HepG2 (cell line): Measurements from ENCODE around the gene CDKN3. TPM values are rescaled to one million over a fixed set of nuclear protein-coding genes. Genes with fewer than 3 reads are reported as not detected.

Source experiments
- ATAC-seq: fragments of 200-7000 bp; cut with Tn5 transposase; 3 replicates; pipeline ENCODE4 v1.9.1; 2020; ENCODE audit warnings: mild to moderate bottlenecking, moderate library complexity
- BruUV-seq: library from RNA; stranded (reverse); fragments of 400-500 nt; replicated peaks from 2 replicates; lab custom pipeline; 2021; lab: Mats Ljungman, UMichigan
- CTCF ChIA-PET: fragments of 300-600 bp; formaldehyde crosslinking; extraction: SDS; loops from one replicate; lab custom pipeline; 2021; ENCODE audit warnings: low total read pairs, inconsistent platforms, low intra/inter-chr PET ratio; lab: Yijun Ruan, JAX
- POLR2A ChIA-PET: fragments of 350-600 bp; sonication (Branson Sonifier 250); formaldehyde crosslinking; loops from one replicate; lab custom pipeline; 2020; ENCODE audit warnings: antibody characterized with exemption, inconsistent platforms; lab: Yijun Ruan, JAX
- DNase-seq: peaks from one replicate; pipeline ENCODE4 v3.0.0-alpha.2; 2015; ENCODE audit warnings: low spot score
- FAIRE-seq: peaks from 3 replicates; lab custom pipeline; 2011; peaks lifted over from hg19 to GRCh38; lab: Jason Lieb, UNC
- H2AFZ ChIP-seq: one replicate; pipeline ENCODE4 v1.6.1; 2011; ENCODE audit warnings: low read length, inconsistent platforms
- H3K27ac ChIP-seq: fragments of 300-600 bp; 3 replicates; pipeline ENCODE4 v1.8.0; 2011; ENCODE audit warnings: mixed run types, mild to moderate bottlenecking, mixed read lengths, low read length, inconsistent platforms; ENCODE audit not compliant: insufficient read depth; ENCODE audit errors: extremely low read length
- H3K27me3 ChIP-seq, 2 experiments: fragments of 200-600 bp in 1 of 2; 2 replicates in 1 of 2; 3 replicates in 1 of 2; pipeline versions ENCODE4 v1.6.0 to v1.8.0; 2011; ENCODE audit warnings: low read length in 2 of 2, mild to moderate bottlenecking in 2 of 2, moderate library complexity in 2 of 2, inconsistent platforms in 1 of 2; ENCODE audit not compliant: insufficient read depth in 2 of 2, control insufficient read depth in 1 of 2
- H3K36me3 ChIP-seq, 2 experiments: fragments of 200-600 bp in 1 of 2; replicated peaks in 1 of 2; 2 replicates in 1 of 2; 3 replicates in 1 of 2; pipeline versions ENCODE4 v1.5.1 to v1.8.0; 2011; ENCODE audit warnings: low read length in 2 of 2, inconsistent platforms in 1 of 2; ENCODE audit not compliant: insufficient read depth in 2 of 2, control insufficient read depth in 1 of 2
- H3K4me1 ChIP-seq: 2 replicates; pipeline ENCODE4 v1.5.1; 2012; ENCODE audit warnings: low read length, inconsistent platforms; ENCODE audit not compliant: insufficient read depth
- H3K4me2 ChIP-seq: 2 replicates; pipeline ENCODE4 v1.6.0; 2011; ENCODE audit warnings: low read depth, low read length, inconsistent platforms
- H3K4me3 ChIP-seq, 3 experiments: fragments of 200-600 bp in 1 of 3; sonication (generic), shearing (Covaris generic) in 1 of 3; replicated peaks in 1 of 3; 2 replicates each; pipeline ENCODE4 v1.5.1; 2011 to 2016; ENCODE audit warnings: low read length in 3 of 3, inconsistent platforms in 2 of 3, low read depth in 2 of 3, mild to moderate bottlenecking in 2 of 3, control low read depth in 1 of 3, mixed read lengths in 1 of 3; ENCODE audit not compliant: insufficient read depth in 1 of 3
- H3K79me2 ChIP-seq: one replicate; pipeline ENCODE4 v1.6.1; 2011; ENCODE audit warnings: low read length, inconsistent platforms; ENCODE audit not compliant: insufficient read depth
- H3K9ac ChIP-seq: 2 replicates; pipeline ENCODE4 v1.6.0; 2011; ENCODE audit warnings: mild to moderate bottlenecking, low read depth, low read length, inconsistent platforms; ENCODE audit not compliant: insufficient read depth
- H3K9me3 ChIP-seq: 2 replicates; pipeline ENCODE4 v1.5.1; 2012; ENCODE audit warnings: mild to moderate bottlenecking, low read length
- H4K20me1 ChIP-seq: 2 replicates; pipeline ENCODE4 v1.6.0; 2011; ENCODE audit warnings: inconsistent platforms, mild to moderate bottlenecking, low read length, moderate library complexity; ENCODE audit not compliant: insufficient read depth
- GMEB1 ChIP-seq: sonication (generic); formaldehyde crosslinking; IDR thresholded peaks from 2 replicates; pipeline ENCODE4 v1.5.1; 2020; ENCODE audit warnings: missing genetic modification reagents, mild to moderate bottlenecking, borderline replicate concordance
- KLF16 ChIP-seq, 2 experiments: sonication (generic) in 1 of 2; formaldehyde crosslinking in 1 of 2; IDR thresholded peaks; 2 replicates each; pipeline versions ENCODE4 v1.6.1 to v1.8.0; 2016 to 2023; ENCODE audit warnings: missing genetic modification reagents in 2 of 2, missing compliant biosample characterization in 1 of 2
- MIXL1 ChIP-seq: IDR thresholded peaks from 2 replicates; pipeline ENCODE4 v1.6.1; 2016
- MLX ChIP-seq: IDR thresholded peaks from 2 replicates; pipeline ENCODE4 v1.6.1; 2016
- SMAD9 ChIP-seq: sonication (generic); formaldehyde crosslinking; IDR thresholded peaks from 2 replicates; pipeline ENCODE4 v1.5.1; 2020; ENCODE audit warnings: mild to moderate bottlenecking, missing genetic modification reagents
- SMC3 ChIP-seq: IDR thresholded peaks from 2 replicates; pipeline ENCODE4 v1.6.1; 2011; ENCODE audit warnings: low read length, improper control_type of control experiment
- TBX2 ChIP-seq: sonication (generic); formaldehyde crosslinking; IDR thresholded peaks from 2 replicates; pipeline ENCODE4 v1.5.0; 2020; ENCODE audit warnings: missing genetic modification reagents, mild to moderate bottlenecking, borderline replicate concordance
- ZNF503 ChIP-seq: sonication (generic); formaldehyde crosslinking; IDR thresholded peaks from 2 replicates; pipeline ENCODE4 v1.4.0; 2020; ENCODE audit warnings: missing genetic modification reagents
- ZNF530 ChIP-seq: sonication (generic); formaldehyde crosslinking; IDR thresholded peaks from 2 replicates; pipeline ENCODE4 v1.5.0; 2020; ENCODE audit warnings: low read depth, mild to moderate bottlenecking, missing genetic modification reagents
- ZNF639 ChIP-seq: conservative IDR thresholded peaks from 2 replicates; pipeline ENCODE4 v1.6.1; 2018; ENCODE audit warnings: missing genetic modification reagents
- ZNF784 ChIP-seq: sonication (generic); formaldehyde crosslinking; IDR thresholded peaks from 2 replicates; pipeline ENCODE4 v1.5.1; 2020; ENCODE audit warnings: missing genetic modification reagents, mild to moderate bottlenecking, borderline replicate concordance
- WGBS: methylation state at CpG from one replicate; pipeline ENCODE4 v1.1.6; 2017; ENCODE audit warnings: low lambda C conversion rate; 5-methylcytosine and 5-hydroxymethylcytosine counted together
- in situ Hi-C: cut with HindIII; loops from 2 replicates; pipeline ENCODE4 v1.10.0; 2017; ENCODE audit warnings: low pct_unique_long_range_greater_than_20kb; ENCODE audit not compliant: extremely low pct_ligation_motif_present
- intact Hi-C: fragments of 100-400 bp; cut with micrococcal nuclease; formaldehyde crosslinking; loops from one replicate; pipeline ENCODE4 v1.10.0; 2022; ENCODE audit not compliant: unreplicated experiment
- polyA plus RNA-seq, 8 experiments: library from polyadenylated mRNA; depleted of rRNA in 3 of 8; stranded (reverse) in 7 of 8; unstranded in 1 of 8; fragments of >200 nt; fragmentation: Illumina TruSeq in 4 of 8; extraction: Trizol in 4 of 8; gene quantifications; 2 replicates each; pipeline versions ENCODE4 v1.2.1 to v1.2.3, GENCODE V29; 2011 to 2016; ENCODE audit warnings: low read depth in 4 of 8, missing spikeins in 1 of 8, mixed read lengths in 1 of 8; ENCODE audit not compliant: insufficient read depth in 1 of 8
- total RNA-seq, 5 experiments: library from RNA; depleted of rRNA; stranded (reverse); fragments of >200 nt; fragmentation: Illumina TruSeq; extraction: Trizol; gene quantifications; 2 replicates each; pipeline ENCODE4 v1.2.3, GENCODE V29; 2016; ENCODE audit warnings: low read depth in 1 of 5

Gene CDKN3
- total and polyA plus RNA-seq, 2 of the 13 experiments (the other 11 are each of a cell fraction or from before 2014, with no cell fraction given) = 63.0 to 88.9 TPM

GRCh38 chr14:54423991-54424390 is 27.2 kb downstream of the CDKN3 start:
- no peak for FAIRE-seq
- CTCF ChIA-PET = no interaction called here
- Histone ChIP-seq H3K4me2 (peak overlapping the region; percentile 19), H3K27ac (peak overlapping the region; percentile 88), H3K9ac (peak overlapping the region; percentile 38), H3K9me3 (no peaks in the 10 kb centered on the region), H3K4me1 (peaks cover 43% of the 10 kb centered on the region), H2AFZ (no peak overlapping the region), H3K4me3 (no peak overlapping the region), H3K36me3 (peaks cover 7 to 21% of the 10 kb centered on the region in 2 experiments), H3K27me3 (no peaks in the 10 kb centered on the region), H3K79me2 (peaks cover 2% of the 10 kb centered on the region), H4K20me1 (no peaks in the 10 kb centered on the region)
- in situ Hi-C loops = loop anchor here (5.0 kb wide), 1 partner anchor 57 kb away; no protein-coding TSS in a partner anchor
- BruUV-seq = no TSS peak
- no peak for DNase-seq
- no peak for TF ChIP-seq GMEB1
- no peak for TF ChIP-seq KLF16 (CRISPR knock-in tag; IDR thresholded peaks at IDR 0.05)
- TF ChIP-seq SMAD9 (CRISPR knock-in tag) = no peak
- no peak; the same call in 2 of the 3 replicates for ATAC-seq
- POLR2A ChIA-PET = interaction anchor here (0.9 to 2.6 kb wide), 7 partner anchors 11 to 70 kb away, joined by 3 to 14 read pairs (median 4); partner anchors contain the start of genes CDKN3, CNIH1 and GMFB
- intact Hi-C loops = no loop called here

GRCh38 chr14:54424479-54424901 is 27.7 kb downstream of the CDKN3 start:
- H3K27ac ChIP-seq = peak overlapping the region; percentile 88
- H4K20me1 ChIP-seq = no peaks in the 10 kb centered on the region
- H3K36me3 ChIP-seq = peaks cover 10 to 24% of the 10 kb centered on the region in 2 experiments
- H3K9me3 ChIP-seq = no peaks in the 10 kb centered on the region
- H3K4me1 ChIP-seq = peaks cover 43% of the 10 kb centered on the region
- intact Hi-C loops (no loop called here), in situ Hi-C loops (loop anchor here (5.0 kb wide), 1 partner anchor 57 kb away; no protein-coding TSS in a partner anchor)
- FAIRE-seq = no peak
- H3K27me3 ChIP-seq = no peaks in the 10 kb centered on the region
- H2AFZ ChIP-seq = no peak overlapping the region
- peaks cover 2% of the 10 kb centered on the region for H3K79me2 ChIP-seq
- POLR2A ChIA-PET = interaction anchor here (0.9 to 2.6 kb wide), 7 partner anchors 11 to 71 kb away, joined by 3 to 14 read pairs (median 4); partner anchors contain the start of genes CDKN3, CNIH1 and GMFB
- H3K4me2 ChIP-seq = peak overlapping the region; percentile 52
- BruUV-seq = TSS peak; percentile 3
- CTCF ChIA-PET = no interaction called here
- DNase-seq = peak; percentile 91
- peak overlapping the region; percentile 63 for H3K9ac ChIP-seq
- peak; percentile 94 for ATAC-seq
- 10% methylated on average over 4 of the region's 4 CpGs for WGBS
- no peak overlapping the region for H3K4me3 ChIP-seq
- TF ChIP-seq MIXL1 (CRISPR knock-in tag) = peak; percentile 72
- TF ChIP-seq ZNF530 (CRISPR knock-in tag) = no peak
- TF ChIP-seq ZNF784 (CRISPR knock-in tag) = no peak
- TF ChIP-seq MLX = 0 out of 2 replicates have a peak, but pooled peaks have one; percentile 68
- TF ChIP-seq SMC3 = no peak
- TF ChIP-seq TBX2 (CRISPR knock-in tag) = peak; percentile 80
- TF ChIP-seq ZNF639 (CRISPR knock-in tag) = no peak
- peak; percentile 77 for TF ChIP-seq ZNF503
